Neuronal stem cell (in vitro differentiated cells): ENCODE measurements around the gene MADD.

Experiments used
- DNase-seq: peaks from one replicate; pipeline ENCODE4 v3.0.0-alpha.2; 2013; ENCODE audit warnings: low spot score
- H2AFZ ChIP-seq: one replicate; pipeline ENCODE4 v1.6.1; 2013; ENCODE audit warnings: mild to moderate bottlenecking, low read length, inconsistent platforms
- H2AK5ac ChIP-seq: 2 replicates; pipeline ENCODE4 v1.6.1; 2013; ENCODE audit warnings: low read depth, mild to moderate bottlenecking, inconsistent platforms, low read length, moderate library complexity, mixed read lengths
- H2BK120ac ChIP-seq: 2 replicates; pipeline ENCODE4 v1.6.1; 2013; ENCODE audit warnings: low read depth, mild to moderate bottlenecking, inconsistent platforms, low read length, moderate library complexity, mixed read lengths
- H2BK12ac ChIP-seq: one replicate; pipeline ENCODE4 v1.6.1; 2013; ENCODE audit warnings: low read length, inconsistent platforms
- H2BK15ac ChIP-seq: 2 replicates; pipeline ENCODE4 v1.6.1; 2013; ENCODE audit warnings: mild to moderate bottlenecking, low read length, inconsistent platforms, mixed read lengths
- H2BK5ac ChIP-seq: one replicate; pipeline ENCODE4 v1.6.1; 2013; ENCODE audit warnings: inconsistent platforms, mild to moderate bottlenecking, low read length, moderate library complexity
- H3K14ac ChIP-seq: one replicate; pipeline ENCODE4 v1.6.1; 2013; ENCODE audit warnings: low read length, inconsistent platforms
- H3K18ac ChIP-seq: 2 replicates; pipeline ENCODE4 v1.6.1; 2013; ENCODE audit warnings: low read length, inconsistent platforms
- H3K23ac ChIP-seq: 2 replicates; pipeline ENCODE4 v1.6.1; 2013; ENCODE audit warnings: low read depth, mild to moderate bottlenecking, mixed read lengths, low read length, inconsistent platforms; ENCODE audit not compliant: poor library complexity
- H3K27ac ChIP-seq: replicated peaks from 3 replicates; pipeline ENCODE4 v1.5.1; 2013; ENCODE audit warnings: low read length, inconsistent platforms
- H3K27me3 ChIP-seq, 3 experiments: 2 replicates each; pipeline ENCODE4 v1.6.1; 2013; ENCODE audit warnings: low read length in 3 of 3, mild to moderate bottlenecking in 2 of 3, inconsistent platforms in 1 of 3, low read depth in 1 of 3, mixed read lengths in 1 of 3, moderate library complexity in 1 of 3; ENCODE audit not compliant: control insufficient read depth in 3 of 3, insufficient read depth in 3 of 3
- H3K36me3 ChIP-seq, 2 donors: replicated peaks in 1 of 2; 2 replicates each; pipeline ENCODE4 v1.6.1; 2013; ENCODE audit warnings: low read length in 2 of 2; ENCODE audit not compliant: control insufficient read depth in 2 of 2, insufficient read depth in 2 of 2
- H3K4ac ChIP-seq: 2 replicates; pipeline ENCODE4 v1.6.1; 2013; ENCODE audit warnings: inconsistent platforms, mild to moderate bottlenecking, low read length, moderate library complexity
- H3K4me1 ChIP-seq, 2 donors: 1 replicate in 1 of 2; 2 replicates in 1 of 2; pipeline ENCODE4 v1.6.1; 2013; ENCODE audit warnings: low read length in 2 of 2, low read depth in 1 of 2; ENCODE audit not compliant: control insufficient read depth in 2 of 2, insufficient read depth in 1 of 2
- H3K4me2 ChIP-seq: one replicate; pipeline ENCODE4 v1.6.1; 2013; ENCODE audit warnings: mild to moderate bottlenecking, low read length, inconsistent platforms; ENCODE audit not compliant: insufficient read depth, poor library complexity, severe bottlenecking
- H3K4me3 ChIP-seq, 2 donors: 2 replicates each; pipeline ENCODE4 v1.5.1; 2013; ENCODE audit warnings: low read length in 2 of 2, mild to moderate bottlenecking in 2 of 2, inconsistent platforms in 1 of 2, moderate library complexity in 1 of 2
- H3K79me1 ChIP-seq: one replicate; pipeline ENCODE4 v1.6.1; 2013; ENCODE audit warnings: low read depth, mild to moderate bottlenecking, inconsistent platforms, low read length, moderate library complexity
- H3K9ac ChIP-seq: one replicate; pipeline ENCODE4 v1.6.1; 2013; ENCODE audit warnings: mild to moderate bottlenecking, low read depth, low read length, inconsistent platforms; ENCODE audit not compliant: poor library complexity
- H3K9me3 ChIP-seq, 2 donors: replicated peaks in 1 of 2; 2 replicates each; pipeline versions ENCODE3 to v1.6.1; 2013; ENCODE audit warnings: low read length in 2 of 2, mild to moderate bottlenecking in 2 of 2, inconsistent platforms in 1 of 2, low read depth in 1 of 2, mixed read lengths in 1 of 2, moderate library complexity in 1 of 2; ENCODE audit not compliant: control insufficient read depth in 2 of 2, insufficient read depth in 1 of 2
- H4K8ac ChIP-seq: one replicate; pipeline ENCODE4 v1.6.1; 2013; ENCODE audit warnings: low read depth, mild to moderate bottlenecking, inconsistent platforms, low read length, moderate library complexity
- H4K91ac ChIP-seq: one replicate; pipeline ENCODE4 v1.6.1; 2013; ENCODE audit warnings: low read length, low read depth, mild to moderate bottlenecking, inconsistent platforms; ENCODE audit not compliant: poor library complexity
- WGBS, 2 donors: extraction: QIAGEN DNeasy Blood & Tissue Kit; methylation state at CpG; one replicate each; pipeline ENCODE4 v1.1.7; 2013; ENCODE audit warnings: missing lambda C conversion rate in 2 of 2, mixed read lengths in 1 of 2; ENCODE audit not compliant: insufficient read length in 2 of 2, insufficient replicate concordance in 1 of 2; ENCODE audit errors: extremely low coverage in 2 of 2; 5-methylcytosine and 5-hydroxymethylcytosine counted together

MADD gene

GRCh38 chr11:47285969-47286770, 16.2 kb downstream of the MADD start:
- Histone ChIP-seq H3K27me3 (no peaks in the 10 kb centered on the region), H3K27ac (no peak overlapping the region), H4K91ac (no peak overlapping the region), H4K8ac (no peak overlapping the region), H2BK5ac (no peak overlapping the region), H3K23ac (no peak overlapping the region), H3K18ac (no peak overlapping the region), H2BK120ac (no peak overlapping the region), H3K9ac (no peak overlapping the region), H3K4me3 (no peak overlapping the region), H3K79me1 (peaks cover 2% of the 10 kb centered on the region), H3K36me3 (peaks cover 61 to 88% of the 10 kb centered on the region in 2 donors), H3K9me3 (no peaks in the 10 kb centered on the region), H2AFZ (no peak overlapping the region), H3K14ac (no peak overlapping the region), H3K4me1 (no peaks in the 10 kb centered on the region), H2AK5ac (no peak overlapping the region), H3K4me2 (no peak overlapping the region), H2BK15ac (no peak overlapping the region), H3K4ac (no peak overlapping the region), H2BK12ac (no peak overlapping the region)
- no peak for DNase-seq
- no CpG with 5 or more reads among the region's 13 CpGs for WGBS, 2 donors

GRCh38 chr11:47288066-47288465, 18.1 kb downstream of the MADD start:
- no peak for DNase-seq
- Histone ChIP-seq H2BK12ac (no peak overlapping the region), H3K79me1 (peaks cover 2% of the 10 kb centered on the region), H2AFZ (no peak overlapping the region), H3K4me1 (no peaks in the 10 kb centered on the region), H2AK5ac (no peak overlapping the region), H2BK5ac (no peak overlapping the region), H3K27me3 (no peaks in the 10 kb centered on the region), H3K27ac (no peak overlapping the region), H3K4me3 (no peak overlapping the region), H3K23ac (no peak overlapping the region), H2BK15ac (no peak overlapping the region), H4K8ac (no peak overlapping the region), H2BK120ac (no peak overlapping the region), H3K18ac (no peak overlapping the region), H3K9me3 (no peaks in the 10 kb centered on the region), H3K36me3 (peaks cover 56 to 90% of the 10 kb centered on the region in 2 donors), H3K4ac (no peak overlapping the region), H4K91ac (no peak overlapping the region), H3K14ac (no peak overlapping the region), H3K9ac (no peak overlapping the region), H3K4me2 (no peak overlapping the region)
- WGBS, 2 donors: no CpG with 5 or more reads among the region's 5 CpGs

DNA sequence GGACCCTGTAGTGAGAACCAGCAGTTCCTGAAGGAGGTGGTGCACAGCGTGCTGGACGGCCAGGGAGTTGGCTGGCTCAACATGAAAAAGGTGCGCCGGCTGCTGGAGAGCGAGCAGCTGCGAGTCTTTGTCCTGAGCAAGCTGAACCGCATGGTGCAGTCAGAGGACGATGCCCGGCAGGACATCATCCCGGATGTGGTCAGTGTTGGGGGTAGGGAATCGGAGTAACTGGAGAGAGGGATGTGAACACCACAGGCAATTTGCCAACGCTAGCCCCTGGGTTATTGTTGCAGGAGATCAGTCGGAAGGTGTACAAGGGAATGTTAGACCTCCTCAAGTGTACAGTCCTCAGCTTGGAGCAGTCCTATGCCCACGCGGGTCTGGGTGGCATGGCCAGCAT, 19.9 kb downstream of the MADD start:
- H2BK15ac ChIP-seq: no peak overlapping the region
- no peak overlapping the region for H3K4me2 ChIP-seq
- H3K4ac ChIP-seq: no peak overlapping the region
- no peaks in the 10 kb centered on the region for H3K27me3 ChIP-seq
- no peak overlapping the region for H4K8ac ChIP-seq
- no peaks in the 10 kb centered on the region for H3K9me3 ChIP-seq
- DNase-seq: no peak
- H2BK5ac ChIP-seq: no peak overlapping the region
- no peak overlapping the region for H2AFZ ChIP-seq
- no peak overlapping the region for H3K14ac ChIP-seq
- H3K27ac ChIP-seq: no peak overlapping the region
- peaks cover 46 to 93% of the 10 kb centered on the region in 2 donors for H3K36me3 ChIP-seq
- H2AK5ac ChIP-seq: no peak overlapping the region
- H3K4me3 ChIP-seq: no peak overlapping the region
- H4K91ac ChIP-seq: no peak overlapping the region
- no peak overlapping the region for H2BK120ac ChIP-seq
- no peak overlapping the region for H3K9ac ChIP-seq
- peaks cover 2% of the 10 kb centered on the region for H3K79me1 ChIP-seq
- H3K4me1 ChIP-seq: no peaks in the 10 kb centered on the region
- H3K18ac ChIP-seq: no peak overlapping the region
- no peak overlapping the region for H2BK12ac ChIP-seq
- no CpG with 5 or more reads among the region's 15 CpGs for WGBS, 2 donors
- no peak overlapping the region for H3K23ac ChIP-seq

DNA sequence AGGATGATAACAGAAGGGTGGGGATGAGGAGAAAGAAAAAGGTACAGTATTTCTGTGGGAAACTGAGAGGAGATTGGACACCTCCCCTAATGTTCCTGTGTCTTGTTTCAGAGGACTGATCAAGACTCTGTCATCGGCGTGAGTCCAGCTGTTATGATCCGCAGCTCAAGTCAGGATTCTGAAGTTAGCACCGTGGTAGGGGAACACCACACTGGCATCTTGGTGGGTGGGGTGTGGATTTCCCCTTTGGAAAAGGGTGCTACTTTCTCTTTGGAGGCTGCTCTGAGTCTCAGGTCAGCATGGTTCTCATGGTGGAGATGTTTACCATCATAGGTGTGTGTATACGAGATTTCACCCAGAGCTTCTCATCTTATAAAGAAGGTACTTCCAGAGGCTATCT, 25.5 kb downstream of the MADD start:
- peaks cover 0 to 2% of the 10 kb centered on the region in 2 donors for H3K9me3 ChIP-seq
- no peak for DNase-seq
- H3K27ac ChIP-seq: no peak overlapping the region
- no peak overlapping the region for H2BK120ac ChIP-seq
- WGBS, 2 donors: no CpG with 5 or more reads among the region's 5 CpGs
- H3K4me2 ChIP-seq: no peak overlapping the region
- H2AFZ ChIP-seq: no peak overlapping the region
- no peak overlapping the region for H3K9ac ChIP-seq
- H2BK12ac ChIP-seq: no peak overlapping the region
- H2BK5ac ChIP-seq: no peak overlapping the region
- no peaks in the 10 kb centered on the region for H3K4me1 ChIP-seq
- no peak overlapping the region for H3K4ac ChIP-seq
- no peak overlapping the region for H3K4me3 ChIP-seq
- H3K36me3 ChIP-seq: peaks cover 21 to 85% of the 10 kb centered on the region in 2 donors
- H3K18ac ChIP-seq: no peak overlapping the region
- H3K79me1 ChIP-seq: no peaks in the 10 kb centered on the region
- H4K8ac ChIP-seq: no peak overlapping the region
- H3K14ac ChIP-seq: no peak overlapping the region
- H4K91ac ChIP-seq: no peak overlapping the region
- H2AK5ac ChIP-seq: no peak overlapping the region
- no peak overlapping the region for H3K23ac ChIP-seq
- H3K27me3 ChIP-seq: no peaks in the 10 kb centered on the region
- H2BK15ac ChIP-seq: no peak overlapping the region
